Left renal cortex interstitium (tissue), 4 donors: ENCODE data around the gene SLITRK6. TPM values are rescaled to one million over a fixed set of nuclear protein-coding genes. Genes with fewer than 3 reads are reported as not detected.
"Not testable (repeated sequence)": the region's sequence is repeated elsewhere in the genome, so short reads cannot be mapped to it uniquely, and the experiment has no call there.

Experiments used
- DNase-seq, 4 donors: peaks; one replicate each; pipeline ENCODE4 v3.0.0-alpha.2; 2013; ENCODE audit warnings: low read depth in 4 of 4, low spot score in 2 of 4, missing footprints in 1 of 4
- polyA plus RNA-seq, 4 donors: library from polyadenylated mRNA; unstranded; fragments of 120-200 nt; gene quantifications; one replicate each; pipeline ENCODE4 v1.2.1, GENCODE V29; 2013; ENCODE audit not compliant: insufficient read length in 4 of 4

Gene SLITRK6, protein sequence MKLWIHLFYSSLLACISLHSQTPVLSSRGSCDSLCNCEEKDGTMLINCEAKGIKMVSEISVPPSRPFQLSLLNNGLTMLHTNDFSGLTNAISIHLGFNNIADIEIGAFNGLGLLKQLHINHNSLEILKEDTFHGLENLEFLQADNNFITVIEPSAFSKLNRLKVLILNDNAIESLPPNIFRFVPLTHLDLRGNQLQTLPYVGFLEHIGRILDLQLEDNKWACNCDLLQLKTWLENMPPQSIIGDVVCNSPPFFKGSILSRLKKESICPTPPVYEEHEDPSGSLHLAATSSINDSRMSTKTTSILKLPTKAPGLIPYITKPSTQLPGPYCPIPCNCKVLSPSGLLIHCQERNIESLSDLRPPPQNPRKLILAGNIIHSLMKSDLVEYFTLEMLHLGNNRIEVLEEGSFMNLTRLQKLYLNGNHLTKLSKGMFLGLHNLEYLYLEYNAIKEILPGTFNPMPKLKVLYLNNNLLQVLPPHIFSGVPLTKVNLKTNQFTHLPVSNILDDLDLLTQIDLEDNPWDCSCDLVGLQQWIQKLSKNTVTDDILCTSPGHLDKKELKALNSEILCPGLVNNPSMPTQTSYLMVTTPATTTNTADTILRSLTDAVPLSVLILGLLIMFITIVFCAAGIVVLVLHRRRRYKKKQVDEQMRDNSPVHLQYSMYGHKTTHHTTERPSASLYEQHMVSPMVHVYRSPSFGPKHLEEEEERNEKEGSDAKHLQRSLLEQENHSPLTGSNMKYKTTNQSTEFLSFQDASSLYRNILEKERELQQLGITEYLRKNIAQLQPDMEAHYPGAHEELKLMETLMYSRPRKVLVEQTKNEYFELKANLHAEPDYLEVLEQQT
- 10 to 100 TPM in 2 of 4 donors, 1 to 10 TPM in 2; 7.1 to 17.7 (median 9.5) TPM for polyA plus RNA-seq

DNA sequence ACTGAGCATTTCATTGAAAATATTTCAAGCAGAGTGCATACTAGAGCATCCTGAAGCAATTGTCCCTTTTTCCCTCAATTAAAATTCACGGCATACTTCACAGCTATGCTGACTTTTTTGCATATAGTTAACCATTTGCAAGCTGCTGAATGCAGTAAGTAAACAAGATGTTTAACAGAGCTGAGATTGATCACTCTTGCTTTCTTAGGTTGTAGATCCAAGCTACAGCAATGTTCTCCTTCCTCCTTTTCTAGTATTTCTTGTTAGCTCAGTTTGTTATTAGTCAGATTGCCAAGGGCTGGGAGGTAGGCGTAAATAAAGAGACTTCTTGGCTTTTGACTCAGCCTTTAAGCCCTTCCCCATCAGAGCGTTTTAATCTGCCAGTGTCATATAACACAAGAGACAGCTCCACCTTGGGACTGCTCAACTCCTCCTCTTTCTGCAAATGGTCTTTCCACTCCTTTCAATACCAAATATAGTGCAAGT lies at the start of gene SLITRK6:
Gene SLITRK6, minus strand, starts transcription at position 323 of the 486 bp plus-strand sequence. CDS start 2,911 bp downstream, outside the sequence.
- peak in 2 of 4 donors; percentile 16 to 31 for DNase-seq

DNA sequence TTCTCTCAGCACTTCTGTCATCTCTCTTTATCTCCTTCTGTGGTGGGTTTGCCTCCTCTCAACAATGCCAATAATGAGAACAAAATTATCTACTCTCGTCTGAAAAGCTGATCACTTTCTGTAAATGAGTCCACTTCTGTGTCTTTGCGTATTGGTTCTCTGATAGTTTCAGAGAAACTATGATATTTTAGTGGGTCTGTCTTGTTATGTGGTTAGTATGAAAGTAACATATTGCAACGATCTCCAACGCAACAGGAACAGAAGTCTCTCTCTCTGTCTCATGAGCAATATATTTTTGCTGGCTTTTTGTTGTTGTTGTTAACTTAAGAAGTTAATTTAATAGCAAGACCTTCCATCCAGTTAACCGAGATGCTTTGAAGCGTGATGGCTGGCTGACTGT lies 47.8 kb upstream of the SLITRK6 start:
- DNase-seq: no peak

DNA sequence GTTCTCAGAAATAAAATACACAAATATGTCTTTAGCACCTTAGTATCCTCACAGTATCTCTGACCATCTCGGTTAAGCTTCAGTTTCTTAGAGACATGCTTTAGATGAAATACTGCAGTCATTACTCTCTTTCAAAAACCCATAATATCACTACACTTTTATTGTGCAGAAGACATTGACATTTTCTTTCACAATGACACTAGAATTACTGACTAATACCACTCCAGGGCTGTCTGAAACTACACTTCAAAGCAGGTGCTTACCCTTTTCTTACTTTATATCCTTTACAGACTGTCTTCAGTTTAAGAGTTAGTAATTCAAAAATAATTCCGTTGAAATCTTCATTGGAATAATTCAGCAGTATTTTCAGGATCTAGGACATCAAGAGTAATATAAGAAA lies 42.2 kb upstream of the SLITRK6 start:
- no peak for DNase-seq

DNA sequence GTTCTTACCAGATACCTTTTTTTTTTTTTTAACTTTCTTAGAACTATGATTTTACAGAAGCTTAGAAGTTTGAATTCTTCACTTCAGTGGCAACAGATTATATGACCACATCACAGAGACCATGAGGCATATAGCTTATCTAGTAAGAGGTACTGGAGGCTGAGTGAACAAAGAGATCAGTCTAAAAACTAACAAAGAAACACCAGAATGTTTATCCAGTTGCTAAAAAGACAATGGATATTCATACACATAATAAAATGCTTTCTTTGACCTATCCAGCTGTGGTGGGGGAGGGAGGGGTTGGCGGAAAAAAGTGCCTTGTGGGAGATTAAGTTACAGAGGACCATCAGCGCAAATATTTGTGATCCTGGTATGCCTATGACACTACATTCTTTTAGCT lies 34.7 kb upstream of the SLITRK6 start:
- no peak for DNase-seq

DNA sequence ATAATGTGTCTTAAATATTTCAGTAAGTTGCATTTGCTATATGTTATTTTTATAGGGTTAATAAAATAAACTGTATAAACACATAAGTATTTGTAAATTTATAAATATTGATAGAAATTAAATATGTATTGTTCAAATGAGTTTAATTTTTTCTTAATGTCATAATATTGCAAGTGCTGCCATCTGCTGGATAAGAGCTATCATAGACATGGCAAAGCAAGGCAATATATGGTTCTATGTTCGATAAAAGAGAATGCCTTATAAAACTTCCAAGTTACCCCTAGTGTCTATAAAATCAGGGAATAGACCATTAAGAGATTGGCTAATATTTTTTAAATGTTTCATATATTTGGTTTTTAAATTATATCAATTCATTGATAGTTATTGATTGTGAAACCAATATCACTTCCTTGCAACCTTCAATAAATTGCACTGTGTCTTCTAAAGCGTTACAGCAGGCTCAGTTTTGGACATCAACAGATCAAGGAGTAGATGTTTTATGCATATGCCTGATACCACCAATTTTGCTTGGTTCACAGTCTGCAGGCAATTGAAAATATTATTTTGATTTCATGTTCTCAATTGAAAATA lies 29.0 kb upstream of the SLITRK6 start:
- DNase-seq: peak in 1 of 4 donors; percentile 7

DNA sequence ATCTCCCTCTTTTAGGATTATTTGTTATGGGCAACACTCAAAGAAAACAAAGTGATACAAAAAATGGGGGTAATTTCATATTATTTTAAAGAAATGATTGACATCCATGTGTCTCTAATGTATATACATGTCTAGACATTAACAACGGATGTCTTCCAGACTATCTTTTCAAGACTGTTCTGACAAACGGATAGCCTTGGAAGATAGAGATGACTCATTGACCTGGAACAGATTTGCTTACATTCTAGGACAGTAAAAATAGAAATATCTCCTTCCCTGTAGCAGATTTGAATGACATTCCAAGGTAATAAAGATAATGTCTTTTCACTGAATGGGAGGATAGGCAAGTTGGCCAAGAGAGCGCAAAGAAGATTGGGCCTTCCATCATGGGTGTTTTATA lies 26.2 kb upstream of the SLITRK6 start:
- no peak for DNase-seq

DNA sequence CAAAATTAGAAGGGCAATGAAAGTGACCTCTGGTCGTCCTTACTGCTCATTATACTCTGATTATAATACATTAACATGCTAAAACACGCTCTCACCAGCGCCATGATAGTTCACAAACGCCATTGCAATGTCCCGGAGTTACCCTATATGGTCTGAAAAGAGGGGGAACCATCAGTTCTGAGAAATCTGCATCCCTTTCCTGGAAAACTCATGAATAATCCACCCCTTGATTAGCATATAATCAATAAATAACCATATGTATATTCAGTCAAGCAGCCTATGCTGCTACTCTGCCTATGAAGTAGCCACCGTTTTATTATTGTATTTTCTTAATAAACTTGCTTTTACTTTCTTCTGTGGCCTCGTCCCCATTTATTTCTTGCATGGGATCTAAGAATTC lies 24.6 kb upstream of the SLITRK6 start:
- DNase-seq: no peak

DNA sequence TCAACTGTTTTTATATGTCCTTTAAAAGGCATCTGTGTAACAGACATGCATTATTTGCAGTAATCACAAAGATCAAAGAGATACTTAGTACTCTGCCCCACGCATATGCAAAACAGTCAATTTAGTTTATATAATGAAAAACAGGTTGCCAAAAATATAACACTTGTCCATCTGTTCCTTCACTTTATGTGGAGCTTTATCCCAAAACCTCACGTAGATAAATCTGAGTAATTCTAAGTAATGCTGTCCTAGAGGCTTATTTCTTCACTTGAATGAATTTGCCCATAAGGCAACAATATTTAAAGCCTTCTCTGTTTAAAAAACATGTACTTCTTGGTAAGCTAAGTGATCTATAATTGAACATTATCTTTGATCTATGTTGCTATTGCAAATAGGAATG lies 20.3 kb upstream of the SLITRK6 start:
- DNase-seq: no peak

DNA sequence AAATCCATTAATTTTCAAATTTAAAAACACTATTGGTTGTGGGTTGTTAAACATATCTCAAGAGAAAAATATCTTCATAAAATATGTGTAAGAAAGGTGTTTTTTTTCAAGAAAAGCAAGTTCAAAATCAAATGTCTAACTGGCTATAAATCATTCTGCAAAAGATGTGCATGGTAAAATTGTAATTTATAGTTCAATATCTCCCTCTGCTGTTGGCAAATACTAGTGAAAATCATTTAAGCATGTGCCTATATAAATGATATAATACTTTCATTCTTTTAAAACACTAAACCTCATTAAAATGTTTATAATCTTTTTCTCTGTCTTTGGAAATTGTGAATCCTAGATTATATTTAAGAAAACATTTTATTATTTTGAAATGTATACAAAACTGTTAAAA lies 17.2 kb upstream of the SLITRK6 start:
- DNase-seq: no peak

DNA sequence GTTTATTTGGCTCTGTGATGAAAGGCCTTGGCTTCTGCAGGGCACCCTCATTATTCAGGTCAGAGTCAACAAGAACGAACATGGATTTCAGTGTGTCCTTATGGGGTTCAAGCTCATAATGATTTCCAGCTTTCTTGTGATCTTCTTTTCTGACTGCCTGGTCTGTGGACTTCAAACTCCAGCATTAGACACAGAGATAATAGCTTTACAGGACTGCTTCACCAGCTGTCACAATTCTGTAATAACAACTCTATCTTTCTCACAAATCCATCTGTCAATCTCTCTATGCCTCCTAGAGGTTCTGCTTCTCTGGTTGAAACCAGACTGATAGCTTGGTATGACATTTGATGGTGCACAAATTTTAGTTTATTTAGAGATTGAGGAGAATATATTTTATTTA lies 13.1 kb upstream of the SLITRK6 start:
- no peak for DNase-seq

DNA sequence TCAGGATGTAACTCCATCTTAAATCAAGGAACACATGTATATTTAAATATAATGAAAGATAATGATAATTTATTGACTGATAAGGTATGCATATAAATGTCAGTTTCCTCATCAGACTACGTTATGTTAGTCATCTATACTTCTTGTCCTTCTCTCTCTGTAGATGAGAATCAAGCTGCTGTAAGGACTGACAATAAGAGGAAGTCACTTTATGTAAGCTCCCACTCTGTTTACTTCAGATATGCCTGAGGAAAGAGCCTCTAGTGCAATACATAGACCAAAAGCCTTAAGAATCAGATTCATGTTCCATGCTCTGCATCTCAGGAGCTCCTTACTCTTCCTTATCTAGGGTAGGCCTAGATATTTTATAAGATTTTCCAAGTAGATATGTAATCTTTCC lies 9.6 kb upstream of the SLITRK6 start:
- DNase-seq: no peak

DNA sequence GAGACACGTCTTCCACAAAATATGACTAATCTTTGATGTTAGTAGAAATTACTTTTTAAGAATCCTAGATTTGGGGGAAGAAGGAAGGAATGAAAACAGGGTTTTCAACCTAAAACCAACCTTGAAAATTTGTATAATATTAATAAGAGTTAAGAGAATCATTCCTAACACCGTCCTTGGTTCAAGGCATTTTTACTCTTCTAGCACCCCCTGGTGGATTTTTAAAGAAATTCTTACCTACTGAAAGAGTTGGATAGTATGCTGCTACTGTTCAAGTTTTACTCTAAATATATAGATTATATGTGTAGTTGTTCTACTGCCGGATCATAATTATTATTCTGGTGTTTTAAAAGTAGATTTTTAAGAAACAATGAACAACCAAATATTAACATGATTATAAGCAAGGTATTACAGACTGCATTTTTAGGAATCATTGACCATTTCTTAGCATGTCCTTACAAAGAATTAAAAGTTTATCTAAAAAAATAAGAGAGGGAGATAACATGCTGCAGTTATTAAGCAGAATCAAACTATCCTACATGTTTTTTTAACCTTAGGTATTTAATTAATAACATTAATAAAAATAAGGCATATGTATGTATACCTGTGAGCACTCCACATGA lies 7.4 kb upstream of the SLITRK6 start:
- peak in 2 of 4 donors; percentile 16 to 36 for DNase-seq

DNA sequence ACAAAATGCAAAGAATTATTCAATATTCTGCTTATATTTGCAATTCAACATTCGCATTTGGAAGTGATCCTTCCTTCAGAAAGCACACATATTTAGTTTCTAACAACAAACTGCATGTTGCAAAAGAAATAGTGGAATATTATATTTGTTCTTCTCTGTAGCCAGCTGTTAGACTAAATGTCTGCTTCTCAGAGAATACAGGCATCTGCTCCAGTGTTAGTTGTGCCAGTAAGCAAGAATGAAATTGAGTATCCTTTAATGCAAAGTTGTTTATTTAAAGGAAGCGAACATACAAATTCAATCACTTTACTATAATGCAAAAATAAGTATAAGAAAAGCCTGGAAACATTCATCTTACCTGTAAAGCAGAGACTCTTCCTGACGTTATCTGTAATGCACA lies 663 bp downstream of the SLITRK6 start:
- no peak for DNase-seq

DNA sequence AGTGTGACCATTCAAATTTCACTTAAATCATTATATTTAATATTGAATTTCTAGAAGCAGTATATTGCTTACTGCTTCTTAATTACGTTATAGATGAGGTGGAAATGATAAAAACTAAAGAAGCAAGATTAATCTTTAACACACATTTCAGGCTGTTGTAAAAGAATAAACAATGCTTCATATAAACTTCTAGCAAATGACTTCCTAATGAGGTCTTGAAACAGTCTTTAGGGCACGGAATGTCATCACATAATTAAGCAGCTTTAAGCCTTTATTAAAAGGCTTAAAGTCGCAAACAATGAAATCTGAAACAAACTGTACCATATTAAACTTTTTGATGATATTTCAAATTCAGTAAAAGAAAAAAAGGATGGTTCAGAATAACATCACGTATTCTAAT lies 1.9 kb downstream of the SLITRK6 start:
- DNase-seq: no peak

DNA sequence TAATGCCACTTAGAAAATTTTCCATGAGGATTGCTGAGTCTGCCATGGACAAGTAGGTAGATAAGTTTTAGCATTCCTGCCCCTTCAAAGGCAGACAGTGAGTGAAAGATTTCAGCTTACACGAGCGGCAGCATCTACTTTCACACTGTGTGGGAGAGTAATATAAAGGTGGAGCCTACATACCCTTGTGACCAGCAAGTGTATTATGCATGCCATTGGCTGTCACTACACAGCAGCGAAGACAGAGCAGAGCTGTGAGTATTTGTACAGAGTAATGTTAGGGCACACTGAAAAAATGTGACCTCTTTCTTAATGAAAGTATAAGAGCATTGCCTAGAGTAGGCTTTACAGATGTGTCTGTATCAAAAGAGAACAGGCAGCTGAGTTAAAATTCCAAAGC lies 14.0 kb downstream of the SLITRK6 start:
- DNase-seq: no peak

DNA sequence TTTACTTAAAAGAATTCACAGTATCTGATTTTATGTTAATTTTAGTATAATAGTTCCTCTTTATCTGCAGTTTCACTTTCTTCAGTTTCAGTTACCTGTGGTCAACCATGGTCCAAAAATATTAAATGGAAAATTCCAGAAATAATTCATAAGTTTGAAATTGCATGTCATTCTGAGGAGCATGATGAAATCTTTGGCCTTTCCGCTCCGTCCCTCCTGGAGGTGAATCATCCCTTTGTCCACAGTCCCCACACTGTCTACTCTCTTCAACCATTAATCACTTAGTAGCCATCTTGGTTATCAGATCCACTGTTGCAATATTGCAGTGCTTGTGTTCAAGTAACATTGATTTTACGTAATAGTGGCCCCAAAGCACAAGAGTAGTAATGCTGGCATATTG lies 26.9 kb downstream of the SLITRK6 start:
- no peak for DNase-seq

DNA sequence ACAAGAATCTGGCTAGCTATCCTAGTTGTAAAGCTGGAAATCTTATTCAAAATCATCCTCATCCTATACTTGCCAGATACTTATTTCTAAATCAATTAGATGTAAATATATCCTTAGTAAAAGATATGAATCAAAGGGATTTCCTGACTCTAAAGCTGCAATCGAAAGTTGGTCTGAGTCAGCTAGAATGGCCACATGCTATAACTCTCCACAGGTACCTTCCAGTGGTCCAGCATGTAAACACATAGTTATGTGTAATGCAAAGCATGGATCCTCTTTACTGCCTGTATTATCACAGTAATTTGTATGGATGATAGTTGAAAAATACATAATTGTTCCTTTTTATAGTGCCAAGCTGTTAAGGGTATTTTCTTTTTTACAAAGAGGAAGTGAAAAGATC lies 27.4 kb downstream of the SLITRK6 start:
- no peak for DNase-seq

DNA sequence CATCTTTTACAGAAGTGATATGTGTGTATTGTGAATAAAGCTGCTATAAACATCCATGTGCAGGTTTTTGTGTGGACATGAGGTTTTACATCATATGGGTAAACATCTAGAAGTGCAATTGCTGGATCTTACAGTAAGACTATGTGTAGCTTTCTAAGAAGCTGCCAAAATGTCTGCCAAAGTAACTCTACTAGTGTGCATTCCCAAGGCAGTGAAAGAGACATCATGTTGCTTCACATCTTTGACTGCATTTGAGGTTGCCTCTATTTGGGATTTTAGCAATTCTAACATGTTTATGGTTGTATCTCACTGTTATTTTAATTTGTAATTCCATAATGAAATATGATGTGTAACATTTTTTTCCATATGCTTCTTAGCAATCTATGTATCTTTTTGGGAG lies 30.3 kb downstream of the SLITRK6 start:
- DNase-seq: no peak

DNA sequence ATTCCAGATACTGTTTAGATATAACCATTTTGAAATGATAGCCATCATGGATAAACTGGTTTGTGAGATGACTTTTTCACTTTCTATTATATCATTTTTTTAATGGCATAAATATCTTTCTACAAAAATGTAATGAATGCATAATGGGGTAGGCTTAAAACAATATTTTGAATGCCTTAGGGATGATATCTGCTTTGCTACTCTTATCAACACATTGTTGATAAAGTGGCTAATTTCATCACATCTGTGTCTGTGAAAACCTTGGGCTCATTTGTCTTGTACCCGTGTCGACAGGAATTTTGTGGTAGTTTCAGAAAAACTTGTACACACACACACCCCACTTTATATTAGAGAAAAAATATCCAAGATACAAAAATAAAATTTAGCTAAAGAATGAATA lies 44.1 kb downstream of the SLITRK6 start:
- DNase-seq: no peak

DNA sequence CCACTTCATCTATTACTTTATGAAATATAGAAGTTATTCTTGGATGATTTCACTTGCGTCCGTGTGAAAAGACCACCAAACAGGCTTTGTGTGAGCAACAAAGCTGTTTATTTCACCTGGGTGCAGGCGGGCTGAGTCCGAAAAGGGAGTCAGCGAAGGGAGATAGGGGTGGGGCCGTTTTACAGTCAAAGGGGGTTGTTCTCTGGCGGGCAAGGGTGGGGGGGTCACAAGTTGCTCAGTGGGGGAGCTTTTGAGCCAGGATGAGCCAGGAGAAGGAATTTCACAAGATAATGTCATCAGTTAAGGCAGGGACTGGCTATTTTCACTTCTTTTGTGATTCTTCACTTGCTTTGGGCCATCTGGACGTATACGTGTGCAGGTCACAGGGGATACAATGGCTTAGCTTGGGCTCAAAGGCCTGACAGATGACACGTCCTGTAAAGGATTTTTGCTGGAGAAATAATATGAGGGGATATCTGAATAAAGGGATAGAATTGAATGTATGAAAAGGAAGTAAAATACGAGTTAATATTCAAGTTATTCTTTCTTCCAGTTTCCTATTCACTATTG lies 55.9 kb downstream of the SLITRK6 start:
- DNase-seq: not testable (repeated sequence)
